HG02759 (cell line): ENCODE measurements around the gene P2RX3.
"Not testable (repeated sequence)": the region's sequence is repeated elsewhere in the genome, so short reads cannot be mapped to it uniquely, and the experiment has no call there.

Experiments
- ATAC-seq: cut with Tn5 transposase; IDR thresholded peaks from one replicate; pipeline ENCODE4 v1.9.1; 2021; ENCODE audit warnings: mild to moderate bottlenecking, moderate library complexity; ENCODE audit not compliant: unreplicated experiment

Gene P2RX3

GRCh38 chr11:57324154-57324885, 13.8 kb upstream of the P2RX3 start:
- ATAC-seq: peak; percentile 7

- peak; percentile 84 for ATAC-seq
These were observed 13.0 kb upstream of the P2RX3 start, which contains the start of gene TNKS1BP1 for GRCh38 chr11:57324886-57325734. TNKS1BP1 (minus strand) TSS chr11:57324952; CDS start chr11:57321885, 3,067 bp downstream.

DNA sequence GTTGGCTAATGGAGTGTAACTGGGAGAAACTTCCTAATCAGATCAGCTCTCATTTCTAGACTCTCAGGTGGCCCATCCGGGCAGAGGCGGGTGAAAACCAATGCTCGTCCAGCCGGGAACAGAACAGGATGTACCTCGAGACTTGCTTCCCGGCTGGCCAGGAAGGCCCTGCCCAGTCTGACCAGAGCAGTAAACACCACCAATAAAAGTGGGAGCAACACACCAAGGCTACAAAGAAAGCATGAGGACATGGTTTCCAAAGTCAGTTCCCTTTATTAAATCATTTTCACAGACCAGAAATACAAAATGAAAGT, 12.5 kb upstream of the P2RX3 start:
- no peak for ATAC-seq

DNA sequence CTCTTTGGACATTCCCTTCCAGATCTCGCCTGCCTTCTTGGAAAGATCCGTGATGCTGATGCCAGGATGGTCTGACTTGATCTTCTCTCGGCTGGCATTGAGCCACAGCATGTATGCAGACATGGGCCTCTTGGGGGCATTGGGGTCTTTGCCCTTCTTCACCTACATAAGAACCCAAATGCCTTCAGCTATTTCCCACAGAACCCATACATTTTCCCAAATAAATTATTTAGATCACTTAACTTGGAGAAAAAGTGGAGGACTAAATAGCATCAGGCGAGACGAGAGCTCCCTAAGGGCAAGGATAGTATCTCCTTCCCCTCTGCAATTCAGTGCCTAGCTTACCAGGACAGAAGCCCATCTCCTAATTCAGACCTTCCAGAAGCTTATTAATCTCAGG, 10.4 kb upstream of the P2RX3 start:
- no peak for ATAC-seq

DNA sequence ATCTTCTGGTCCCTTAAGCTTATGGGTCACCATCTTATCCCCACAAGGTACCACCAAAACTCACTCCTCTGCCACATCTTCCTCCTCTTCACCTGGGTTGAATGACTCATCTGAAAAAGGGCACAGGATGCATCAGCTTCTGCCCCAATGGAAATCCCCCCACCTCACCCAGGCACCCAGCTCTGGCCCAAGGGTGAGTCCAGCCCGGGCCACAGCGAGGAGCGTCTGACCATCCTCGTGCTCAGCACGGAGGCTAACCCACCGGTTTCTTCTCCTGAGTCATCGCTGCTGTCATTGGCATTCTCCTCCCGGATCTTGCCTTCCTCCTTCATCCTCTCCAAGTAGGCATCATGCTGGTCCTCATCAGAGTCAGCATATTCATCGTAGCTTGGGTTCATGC, 8.1 kb upstream of the P2RX3 start:
- no peak for ATAC-seq

GRCh38 chr11:57331720-57332119, 6.4 kb upstream of the P2RX3 start:
- ATAC-seq: no peak

GRCh38 chr11:57332694-57333440, 5.3 kb upstream of the P2RX3 start:
- no peak for ATAC-seq

DNA sequence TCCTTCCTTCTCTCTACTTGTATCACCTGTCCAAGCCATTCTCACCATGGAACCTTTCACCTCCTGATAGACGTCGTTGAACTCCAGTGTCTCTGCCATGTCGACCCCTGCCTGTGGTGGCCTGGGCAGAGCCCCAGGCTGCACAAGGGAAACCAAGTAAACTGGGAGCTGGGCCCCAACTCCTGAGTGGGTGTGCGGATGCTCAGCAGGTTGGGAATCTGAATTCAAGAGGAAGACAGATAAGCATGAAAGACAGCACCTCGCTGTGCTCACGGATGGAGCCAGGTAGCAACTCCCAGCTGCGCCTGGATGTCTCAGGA, 3.2 kb upstream of the P2RX3 start:
- peak; percentile 3 for ATAC-seq

- peak; percentile 99 for ATAC-seq
These were observed 2.6 kb upstream of the P2RX3 start, which contains the start of gene SSRP1 for GRCh38 chr11:57335343-57336110. SSRP1 (minus strand) TSS chr11:57335892; CDS start chr11:57335121, 771 bp downstream.

- ATAC-seq: peak; percentile 10
These were observed 2.0 kb upstream of the P2RX3 start for GRCh38 chr11:57336111-57336666.

DNA sequence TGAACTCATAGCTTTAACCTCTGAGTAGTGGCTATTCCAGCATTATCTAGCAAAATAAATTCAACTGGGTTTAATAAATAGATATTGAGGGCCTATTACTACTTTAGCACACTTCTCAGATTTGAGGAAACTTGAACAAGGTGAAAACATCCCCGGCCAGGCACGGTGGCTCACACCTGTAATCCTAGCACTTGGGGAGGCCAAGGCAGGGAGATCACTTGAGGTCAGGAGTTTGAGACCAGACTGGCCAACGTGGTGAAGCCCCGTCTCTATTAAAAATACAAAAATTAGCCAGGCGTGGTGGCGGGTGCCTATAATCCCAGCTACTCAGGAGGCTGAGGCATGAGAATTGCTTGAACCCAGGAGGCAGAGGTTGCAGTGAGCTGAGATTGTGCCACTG, 1.3 kb upstream of the P2RX3 start:
- ATAC-seq: not testable (repeated sequence)

- no peak for ATAC-seq
These were observed 1.2 kb downstream of the P2RX3 start for GRCh38 chr11:57339328-57339727.

DNA sequence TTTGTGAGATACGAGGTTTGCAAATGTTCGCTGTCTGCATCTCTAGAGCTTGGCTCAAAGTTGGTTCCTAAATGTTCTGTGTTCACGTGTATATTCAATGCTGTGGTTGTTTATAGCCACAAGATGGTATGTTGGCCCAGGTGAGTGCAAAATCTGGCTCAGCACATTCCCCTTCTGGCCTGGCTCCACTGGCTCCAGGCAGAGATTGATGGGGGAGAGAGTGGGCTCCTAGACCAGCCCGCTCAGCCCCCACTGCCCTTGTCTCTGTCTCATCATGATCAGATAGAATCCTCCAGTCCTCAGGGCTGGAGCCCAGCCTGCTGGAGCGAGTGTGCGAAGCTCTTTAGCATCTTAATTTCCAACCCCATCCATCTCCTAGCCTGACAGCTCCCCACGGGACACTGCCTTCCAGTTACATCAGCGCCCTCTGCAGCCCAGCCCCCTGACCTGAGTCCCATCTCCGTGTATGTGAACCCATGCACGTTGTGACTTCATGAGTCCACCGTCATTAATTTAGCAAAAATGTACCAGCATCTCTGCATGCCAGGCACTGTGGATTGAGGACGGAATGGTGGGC, 2.0 kb downstream of the P2RX3 start:
- ATAC-seq: no peak

- no peak for ATAC-seq
These were observed 3.2 kb downstream of the P2RX3 start for GRCh38 chr11:57341250-57341808.

DNA sequence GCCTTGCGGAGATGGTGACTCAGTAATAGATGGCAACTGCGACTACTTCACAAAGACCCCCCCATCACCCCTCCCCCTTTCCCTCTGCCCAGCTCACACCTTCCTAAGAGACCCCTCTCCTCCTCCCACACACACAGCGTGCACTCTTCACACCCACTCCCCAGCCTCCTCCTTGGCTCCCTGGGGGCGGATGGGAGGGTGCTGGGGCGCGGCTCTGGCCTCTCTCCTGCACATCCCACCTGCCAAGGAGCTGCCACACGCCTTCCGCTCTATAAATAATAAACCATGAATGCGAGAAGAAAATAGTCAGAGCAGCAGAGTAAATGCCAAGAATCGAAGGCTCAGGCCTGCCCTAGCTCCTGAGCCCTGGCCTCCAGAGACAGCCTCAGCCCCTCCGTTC, 4.5 kb downstream of the P2RX3 start:
- no peak for ATAC-seq

- no peak for ATAC-seq
These were observed 5.7 kb downstream of the P2RX3 start for GRCh38 chr11:57343825-57344224.

DNA sequence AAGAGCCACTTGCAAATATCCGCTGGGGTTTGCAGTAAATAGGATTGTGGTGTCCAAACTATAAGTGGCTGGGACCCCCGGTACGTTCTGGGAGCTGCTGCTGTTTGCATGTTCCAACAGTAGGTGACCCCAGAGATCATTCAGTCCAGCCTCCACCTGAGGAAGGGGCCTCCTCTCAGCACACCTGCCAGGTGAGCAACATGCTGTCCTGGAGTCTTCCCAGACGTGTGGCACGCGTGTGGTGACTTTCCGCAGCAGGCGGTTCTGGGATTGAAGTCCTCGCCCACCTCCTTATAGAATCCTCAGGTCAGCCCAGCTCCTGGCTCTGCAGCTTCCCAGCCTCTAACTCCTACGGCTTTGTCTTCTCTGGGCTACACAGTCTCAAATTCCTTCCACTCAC, 6.7 kb downstream of the P2RX3 start:
- ATAC-seq: no peak

- ATAC-seq: peak; percentile 76
These were observed 7.5 kb downstream of the P2RX3 start for GRCh38 chr11:57345555-57346211.

DNA sequence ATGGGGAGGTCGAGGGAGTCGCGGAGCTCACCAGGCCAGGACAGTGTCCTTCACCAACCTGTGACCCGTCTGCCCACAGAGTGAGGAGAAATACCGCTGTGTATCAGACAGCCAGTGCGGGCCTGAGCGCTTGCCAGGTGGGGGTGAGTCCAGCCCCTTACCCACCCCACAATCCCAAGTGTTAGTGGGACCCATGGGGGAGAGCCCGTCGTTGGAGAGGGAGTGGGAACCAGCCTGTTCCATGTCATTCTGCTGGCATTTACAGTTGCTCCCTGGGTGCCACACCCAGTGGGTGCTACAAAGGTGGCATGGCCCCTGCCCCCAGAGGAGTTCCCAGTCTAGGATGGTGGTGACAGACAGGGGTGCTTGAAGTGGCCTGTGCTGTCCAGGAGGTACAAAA, 9.2 kb downstream of the P2RX3 start:
- no peak for ATAC-seq
